GM12878 (cell line): ENCODE data around the gene PKP3. TPM values are rescaled to one million over a fixed set of nuclear protein-coding genes. Genes with fewer than 3 reads are reported as not detected.

Experiments
- ATAC-seq: fragments of 200-7000 bp; cut with Tn5 transposase; 3 replicates; pipeline ENCODE4 v1.9.1; 2020; ENCODE audit warnings: mild to moderate bottlenecking, moderate library complexity
- BruUV-seq: library from RNA; stranded (reverse); fragments of 400-500 nt; replicated peaks from 2 replicates; lab custom pipeline; 2021; lab: Mats Ljungman, UMichigan
- CTCF ChIA-PET: fragments of 300-600 bp; sonication (Branson Sonifier 250); formaldehyde crosslinking; extraction: SDS; loops from one replicate; lab custom pipeline; 2021; ENCODE audit warnings: inconsistent platforms; lab: Yijun Ruan, JAX
- POLR2A ChIA-PET: fragments of 350-600 bp; formaldehyde crosslinking; extraction: SDS; loops from one replicate; lab custom pipeline; 2021; ENCODE audit warnings: inconsistent platforms; lab: Charles Lee
- RAD21 ChIA-PET: fragments of 300-600 bp; sonication (Branson Sonifier 250); formaldehyde crosslinking; loops from one replicate; lab custom pipeline; 2023; ENCODE audit warnings: antibody characterized with exemption; ENCODE audit not compliant: unreplicated experiment; lab: Charles Lee
- SMC1A ChIA-PET: fragments of 300-600 bp; sonication (Branson Sonifier 250); formaldehyde crosslinking; loops from one replicate; lab custom pipeline; 2023; ENCODE audit not compliant: unreplicated experiment, uncharacterized antibody; lab: Charles Lee
- DNase-seq: peaks from one replicate; pipeline ENCODE4 v3.0.0-alpha.2; 2011; ENCODE audit warnings: low read depth, low spot score
- FAIRE-seq: peaks from 3 replicates; lab custom pipeline; 2011; peaks lifted over from hg19 to GRCh38; lab: Jason Lieb, UNC
- H2AFZ ChIP-seq: 2 replicates; pipeline ENCODE4 v1.6.0; 2011; ENCODE audit warnings: low read depth, low read length, control low read depth; ENCODE audit not compliant: control insufficient read depth
- H3K27ac ChIP-seq: 2 replicates; pipeline ENCODE4 v1.5.1; 2011; ENCODE audit warnings: control low read depth; ENCODE audit not compliant: control insufficient read depth, insufficient read depth
- H3K27me3 ChIP-seq, 2 experiments: replicated peaks in 1 of 2; 2 replicates each; pipeline versions ENCODE4 v1.6.0 to v1.6.1; 2011; ENCODE audit warnings: low read length in 1 of 2; ENCODE audit not compliant: control insufficient read depth in 2 of 2, insufficient read depth in 2 of 2
- H3K36me3 ChIP-seq, 2 experiments: 2 replicates each; pipeline ENCODE4 v1.5.1; 2011; ENCODE audit warnings: low read length in 1 of 2; ENCODE audit not compliant: control insufficient read depth in 2 of 2, insufficient read depth in 2 of 2
- H3K4me1 ChIP-seq: 2 replicates; pipeline ENCODE4 v1.6.1; 2011; ENCODE audit warnings: mild to moderate bottlenecking, low read length, moderate library complexity, mixed read lengths; ENCODE audit not compliant: control insufficient read depth, insufficient read depth
- H3K4me2 ChIP-seq: 2 replicates; pipeline ENCODE4 v1.6.0; 2011; ENCODE audit warnings: control low read depth; ENCODE audit not compliant: control insufficient read depth, insufficient read depth
- H3K4me3 ChIP-seq: fragments of 200-600 bp; sonication (generic); 2 replicates; pipeline ENCODE4 v1.5.1; 2016
- H3K79me2 ChIP-seq: 2 replicates; pipeline ENCODE4 v1.6.0; 2011; ENCODE audit warnings: low read length; ENCODE audit not compliant: control insufficient read depth, insufficient read depth
- H3K9ac ChIP-seq: 2 replicates; pipeline ENCODE4 v1.8.0; 2011; ENCODE audit warnings: low read length, control low read depth, mixed read lengths; ENCODE audit not compliant: control insufficient read depth, insufficient read depth
- H3K9me3 ChIP-seq: replicated peaks from 3 replicates; pipeline ENCODE4 v1.5.1; 2011; ENCODE audit warnings: mild to moderate bottlenecking, low read length; ENCODE audit not compliant: control insufficient read depth, insufficient read depth
- H4K20me1 ChIP-seq: 2 replicates; pipeline ENCODE4 v1.6.0; 2011; ENCODE audit not compliant: control insufficient read depth, insufficient read depth
- BRCA1 ChIP-seq: IDR thresholded peaks from 2 replicates; pipeline ENCODE4 v1.6.1; 2011; ENCODE audit warnings: low read depth, low read length, improper control_type of control experiment
- DPF2 ChIP-seq: fragments of 450-650 bp; IDR thresholded peaks from 2 replicates; pipeline ENCODE4 v1.6.1; 2017; ENCODE audit warnings: mild to moderate bottlenecking
- FOXM1 ChIP-seq: IDR thresholded peaks from 2 replicates; pipeline ENCODE4 v1.6.1; 2012; ENCODE audit warnings: low read depth, mild to moderate bottlenecking, inconsistent platforms, low read length, moderate library complexity
- HDAC2 ChIP-seq: fragments of 200-600 bp; sonication (generic); IDR thresholded peaks from 2 replicates; pipeline ENCODE4 v1.6.1; 2017
- MTA3 ChIP-seq: IDR thresholded peaks from 2 replicates; pipeline ENCODE4 v1.6.1; 2012; ENCODE audit warnings: low read length, inconsistent platforms, borderline replicate concordance
- NBN ChIP-seq: fragments of 450-650 bp; IDR thresholded peaks from 2 replicates; pipeline ENCODE4 v1.6.1; 2016
- RUNX3 ChIP-seq: IDR thresholded peaks from 2 replicates; pipeline ENCODE4 v1.6.1; 2012; ENCODE audit warnings: low read length, inconsistent platforms
- ZBTB4 ChIP-seq: fragments of 450-650 bp; formaldehyde crosslinking; IDR thresholded peaks from 2 replicates; pipeline ENCODE4 v1.4.0; 2022; ENCODE audit warnings: mild to moderate bottlenecking, moderate library complexity
- WGBS: methylation state at CpG from one replicate; pipeline ENCODE4 v1.1.6; 2016; ENCODE audit warnings: low lambda C conversion rate; ENCODE audit not compliant: insufficient replicate concordance, insufficient coverage; ENCODE audit errors: missing lambda C conversion rate; 5-methylcytosine and 5-hydroxymethylcytosine counted together
- in situ Hi-C: fragments of 300-500 bp; cut with MboI; formaldehyde crosslinking; loops from 9 replicates; pipeline ENCODE4 v1.14.3; 2018; ENCODE audit warnings: mixed read lengths
- intact Hi-C: fragments of 100-400 bp; cut with micrococcal nuclease; formaldehyde crosslinking; loops from one replicate; pipeline ENCODE4 v1.14.2; 2022; ENCODE audit not compliant: unreplicated experiment
- polyA plus RNA-seq, 11 experiments: library from polyadenylated mRNA; depleted of rRNA in 4 of 11; unstranded in 6 of 11; stranded (reverse) in 5 of 11; fragments of >200 nt; fragmentation: Nextera tagmentation in 4 of 11; fragmentation: Illumina TruSeq in 1 of 11; extraction: Ambion mirVana in 4 of 11; extraction: Trizol in 1 of 11; gene quantifications; 1 replicate in 1 of 11; 2 replicates in 10 of 11; pipeline versions ENCODE4 v1.2.1 to v1.2.3, GENCODE V29; 2011 to 2016; ENCODE audit warnings: inconsistent platforms in 2 of 11, missing spikeins in 2 of 11, low read depth in 1 of 11
- total RNA-seq, 4 experiments: library from RNA; depleted of rRNA in 3 of 4; stranded (reverse); fragments of >200 nt in 3 of 4; fragmentation: Illumina TruSeq in 1 of 4; extraction: Trizol in 1 of 4; gene quantifications; 2 replicates each; pipeline versions ENCODE4 v1.2.1 to v1.2.3, GENCODE V29; 2013 to 2021

Gene PKP3
- total and polyA plus RNA-seq, 10 of the 15 experiments (the other 5 are each of a cell fraction or from before 2014, with no cell fraction given), result 0.45 to 0.90 TPM; not detected in 8

GRCh38 chr11:417652-418342 is 23.8 kb downstream of the PKP3 start:
- 73% methylated on average over 19 of the region's 19 CpGs for WGBS
- H3K27me3 ChIP-seq, result no peaks in the 10 kb centered on the region
- H3K9ac ChIP-seq, result no peak overlapping the region
- H3K4me3 ChIP-seq, result no peak overlapping the region
- no TSS peak for BruUV-seq
- no peak overlapping the region for H2AFZ ChIP-seq
- no peak overlapping the region for H3K27ac ChIP-seq
- FAIRE-seq (no peak), ATAC-seq (no peak), DNase-seq (no peak)
- ChIA-PET RAD21 (no interaction called here), POLR2A (no interaction called here), SMC1A (no interaction called here), CTCF (no interaction called here)
- H3K4me1 ChIP-seq, result peaks cover 8% of the 10 kb centered on the region
- H3K4me2 ChIP-seq, result no peak overlapping the region; the same call in 1 of the 2 replicates
- TF ChIP-seq FOXM1, result no peak
- TF ChIP-seq DPF2, result no peak
- no peak for TF ChIP-seq BRCA1
- no peak for TF ChIP-seq HDAC2
- no peak for TF ChIP-seq RUNX3
- no peak for TF ChIP-seq ZBTB4 (CRISPR knock-in tag)
- no peak for TF ChIP-seq MTA3
- TF ChIP-seq NBN, result no peak
- no peaks in the 10 kb centered on the region for H3K9me3 ChIP-seq
- H4K20me1 ChIP-seq, result no peaks in the 10 kb centered on the region
- H3K79me2 ChIP-seq, result no peaks in the 10 kb centered on the region
- H3K36me3 ChIP-seq, result no peaks in the 10 kb centered on the region
- in situ Hi-C loops, result no loop called here
- intact Hi-C loops, result no loop called here
